GM21367 (cell line): ENCODE results near the gene FRMD6.
"Not testable (repeated sequence)": the region's sequence is repeated elsewhere in the genome, so short reads cannot be mapped to it uniquely, and the experiment has no call there.

Source experiments
- ATAC-seq: cut with Tn5 transposase; IDR thresholded peaks from one replicate; pipeline ENCODE4 v1.9.1; 2021; ENCODE audit not compliant: unreplicated experiment

FRMD6 gene

GRCh38 chr14:51628238-51628637 lies 23.5 kb upstream of the FRMD6 start:
- ATAC-seq = no peak

DNA sequence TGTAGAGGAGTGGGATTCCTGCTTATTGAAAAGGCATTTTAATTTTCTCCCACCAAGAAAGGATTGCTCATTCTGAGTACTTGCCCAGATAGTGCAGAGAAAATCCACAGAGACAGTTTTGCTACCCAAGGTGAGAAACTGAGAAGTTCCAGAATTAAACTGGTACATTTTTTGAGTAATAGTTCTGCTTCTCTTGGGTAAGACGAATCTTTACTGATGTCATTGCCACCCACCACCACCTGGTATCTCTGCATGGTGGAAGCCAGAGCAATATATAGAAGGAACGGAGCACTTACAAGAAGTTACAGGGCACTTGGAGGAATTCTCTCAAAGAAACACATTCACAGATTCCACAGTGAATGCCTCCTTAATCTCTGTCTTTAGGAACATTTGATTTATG lies 20.7 kb upstream of the FRMD6 start:
- no peak for ATAC-seq

- not testable (repeated sequence) for ATAC-seq
Measured at GRCh38 chr14:51633298-51633697, 18.4 kb upstream of the FRMD6 start.

GRCh38 chr14:51636109-51636508 lies 15.6 kb upstream of the FRMD6 start:
- no peak for ATAC-seq

- no peak for ATAC-seq
Measured at GRCh38 chr14:51638071-51638944, 13.4 kb upstream of the FRMD6 start.

DNA sequence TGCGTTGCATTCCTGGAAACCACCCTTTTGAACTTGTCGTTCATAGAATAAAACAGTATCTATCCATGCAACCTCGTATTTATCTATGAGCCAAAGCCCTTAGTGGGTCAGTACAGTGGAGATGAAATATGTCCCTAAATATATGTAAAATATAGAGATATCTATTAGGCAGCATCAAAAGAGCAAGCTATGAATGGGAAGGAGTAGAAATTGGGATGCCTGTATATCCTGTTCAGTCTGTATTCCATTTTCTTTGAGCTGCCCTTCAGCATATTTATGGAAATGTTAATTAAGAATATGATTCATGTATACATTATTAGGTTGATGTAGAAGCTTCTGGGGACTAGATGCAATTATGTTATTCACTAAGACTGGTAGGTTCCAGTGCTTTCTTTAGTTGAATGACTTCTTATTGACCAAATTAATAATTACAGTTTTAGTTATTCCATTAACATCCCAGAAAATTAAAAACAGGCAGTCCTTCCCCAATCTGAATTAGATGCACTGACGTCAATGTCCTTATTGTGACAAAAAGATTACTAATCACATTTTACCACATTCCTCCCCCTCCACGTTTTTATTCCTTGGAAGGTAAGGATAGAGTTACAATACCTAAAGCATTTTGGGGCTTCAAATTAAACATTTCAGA lies 11.9 kb upstream of the FRMD6 start:
- ATAC-seq = no peak

GRCh38 chr14:51643140-51643539 lies 8.6 kb upstream of the FRMD6 start:
- no peak for ATAC-seq

- no peak for ATAC-seq
Measured at GRCh38 chr14:51644217-51644933, 7.3 kb upstream of the FRMD6 start.

GRCh38 chr14:51648296-51648695 lies 3.4 kb upstream of the FRMD6 start:
- no peak for ATAC-seq

DNA sequence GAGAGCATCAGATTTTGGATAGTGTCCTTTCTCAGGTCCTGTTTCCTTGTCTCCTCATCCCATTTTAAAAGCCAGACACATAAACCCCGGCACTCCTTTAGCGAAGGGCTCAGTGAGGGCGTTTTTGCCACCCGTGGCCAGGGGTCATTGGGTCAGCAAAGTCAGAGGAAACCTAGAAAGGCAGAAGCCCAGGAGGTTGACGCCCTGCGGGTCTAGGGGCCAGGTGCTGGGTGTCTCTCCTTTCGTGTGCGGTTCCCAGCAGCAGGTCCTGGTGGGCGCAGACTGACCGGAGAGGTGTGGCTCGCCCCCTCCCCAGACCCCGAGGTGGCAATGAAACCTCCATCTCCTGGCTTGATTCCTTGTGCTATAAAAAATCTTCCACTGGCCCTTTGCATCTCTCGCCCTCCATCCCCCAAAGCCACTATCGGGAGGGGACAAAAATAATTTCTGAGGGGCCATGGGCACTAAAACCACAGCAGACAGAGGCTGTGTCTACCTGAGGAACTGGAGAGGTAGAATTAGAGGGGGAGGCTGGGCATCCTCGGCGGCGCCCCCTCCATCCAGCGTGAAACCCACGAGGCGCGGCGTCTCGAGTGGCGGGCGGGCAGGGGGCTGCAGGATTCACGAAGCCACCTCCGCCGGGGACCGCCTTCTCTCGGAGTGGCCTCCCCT lies 858 bp upstream of the FRMD6 start:
- ATAC-seq = no peak

DNA sequence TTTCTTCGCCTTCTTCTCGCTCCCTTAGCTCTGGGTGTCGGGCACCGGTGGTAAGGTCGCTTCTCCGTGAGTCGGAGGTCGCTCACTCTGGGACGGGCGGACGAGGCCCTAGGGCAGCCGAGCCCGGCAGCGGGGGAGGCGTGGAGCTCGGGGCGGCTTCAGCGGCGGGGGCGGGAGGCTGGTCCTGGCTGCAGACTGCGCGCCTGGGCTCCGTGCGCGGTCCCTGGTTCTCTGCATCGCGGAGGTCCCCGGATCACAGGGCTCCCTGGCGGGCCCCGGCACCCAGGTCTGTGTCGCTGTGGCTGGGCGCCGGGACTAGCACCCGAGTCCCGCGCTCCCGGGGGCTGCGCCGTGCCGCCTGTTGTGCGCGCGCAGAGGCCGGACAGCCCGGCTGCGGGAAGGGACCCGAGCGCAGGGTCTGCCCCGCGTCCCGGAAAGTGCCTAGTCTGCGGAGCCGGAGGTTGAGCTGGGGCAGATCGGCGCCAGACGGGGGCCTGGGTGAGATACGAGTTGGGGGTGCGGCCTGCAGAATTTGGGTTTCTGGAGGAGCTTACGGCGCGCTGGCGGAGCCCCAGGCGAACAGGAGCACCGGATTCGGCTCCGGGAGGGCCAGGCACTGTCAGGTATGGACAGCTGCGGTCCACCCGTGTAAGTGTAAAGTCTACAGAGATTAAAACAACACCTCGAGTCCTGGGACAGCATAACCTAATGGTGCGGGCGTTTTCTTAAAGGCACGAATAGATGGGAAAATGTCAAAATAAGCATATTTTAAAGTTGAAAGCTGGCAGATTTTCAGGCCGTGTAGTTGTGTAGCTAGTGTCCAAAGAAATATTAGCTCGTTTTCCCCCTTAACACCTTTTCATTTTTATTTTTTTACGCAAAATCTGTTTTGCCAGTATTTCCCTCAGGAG lies 713 bp downstream of the FRMD6 start:
- ATAC-seq = peak; percentile 27

GRCh38 chr14:51653079-51653774 lies 1.5 kb downstream of the FRMD6 start:
- no peak for ATAC-seq

- no peak for ATAC-seq
Measured at GRCh38 chr14:51653775-51654532, 2.2 kb downstream of the FRMD6 start.

DNA sequence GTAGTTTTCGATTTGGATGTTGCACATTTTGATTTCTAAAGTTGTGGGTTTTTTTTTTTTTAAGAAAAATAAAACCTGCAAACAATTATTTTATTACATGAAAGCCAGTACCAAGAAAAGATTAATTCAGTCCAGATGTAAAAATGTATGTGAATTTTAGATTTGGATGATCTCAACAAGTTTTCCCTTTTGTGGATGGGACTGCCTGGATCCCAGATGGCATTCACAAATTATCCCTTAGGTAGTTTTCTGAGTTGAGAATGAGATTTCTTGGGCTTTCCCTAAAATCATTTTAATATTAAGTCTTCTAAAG lies 2.8 kb downstream of the FRMD6 start:
- no peak for ATAC-seq

- ATAC-seq = no peak
Measured at GRCh38 chr14:51657762-51658161, 6.1 kb downstream of the FRMD6 start.

- no peak for ATAC-seq
Measured at GRCh38 chr14:51658441-51659173, 6.9 kb downstream of the FRMD6 start.

DNA sequence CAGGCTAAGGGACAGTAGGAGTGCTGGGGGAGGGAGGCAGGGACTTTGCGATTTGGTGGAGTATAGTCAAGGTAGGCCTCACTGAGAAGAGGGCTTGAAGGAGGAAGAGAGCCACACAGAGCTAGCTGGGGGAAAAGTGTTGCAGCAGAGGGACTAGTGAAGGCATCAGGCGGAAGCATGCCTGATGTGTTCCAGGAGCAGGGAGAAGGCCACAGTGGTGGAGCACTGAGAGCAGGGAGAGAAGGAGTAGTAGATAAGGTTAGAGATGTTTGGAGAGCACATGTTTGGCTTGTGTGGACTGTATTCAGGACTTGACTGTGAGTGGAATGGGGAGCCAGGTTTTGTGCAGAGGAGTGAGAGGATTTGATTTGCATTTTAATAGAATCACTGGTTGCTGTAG lies 9.0 kb downstream of the FRMD6 start:
- ATAC-seq = no peak

GRCh38 chr14:51661504-51661903 lies 9.8 kb downstream of the FRMD6 start:
- no peak for ATAC-seq
